Thoracic aorta (tissue), 2 donors: ENCODE results near the gene CLDN22. TPM values are rescaled to one million over a fixed set of nuclear protein-coding genes. Genes with fewer than 3 reads are reported as not detected.

ENCODE experiments used
- ATAC-seq: fragments of 150-250 bp; one replicate; pipeline ENCODE4 v1.8.0; 2017; ENCODE audit warnings: low read depth; ENCODE audit not compliant: insufficient number of reproducible peaks, low FRiP score
- DNase-seq: peaks from one replicate; pipeline ENCODE4 v3.0.0-alpha.2; 2020; ENCODE audit warnings: low spot score
- H3K27ac ChIP-seq, 2 donors: fragments of 200-600 bp; sonication (generic); 1 replicate in 1 of 2; 2 replicates in 1 of 2; pipeline ENCODE4 v1.5.1; 2016; ENCODE audit warnings: mild to moderate bottlenecking in 2 of 2, moderate library complexity in 2 of 2
- H3K27me3 ChIP-seq: fragments of 200-600 bp; sonication (generic); replicated peaks from 2 replicates; pipeline ENCODE4 v1.6.0; 2016; ENCODE audit warnings: mild to moderate bottlenecking; ENCODE audit not compliant: insufficient read depth
- H3K36me3 ChIP-seq: fragments of 200-600 bp; sonication (generic); one replicate; pipeline ENCODE4 v1.5.1; 2016
- H3K4me1 ChIP-seq, 2 donors: fragments of 200-600 bp; sonication (generic); 1 replicate in 1 of 2; 2 replicates in 1 of 2; pipeline versions ENCODE4 v1.5.1 to v1.6.0; 2016; ENCODE audit warnings: low read depth in 2 of 2, mild to moderate bottlenecking in 1 of 2; ENCODE audit not compliant: control insufficient read depth in 1 of 2
- H3K4me3 ChIP-seq: fragments of 200-600 bp; sonication (generic); 2 replicates; pipeline ENCODE4 v1.5.1; 2016; ENCODE audit warnings: mild to moderate bottlenecking
- H3K9me3 ChIP-seq: fragments of 200-600 bp; sonication (generic); 2 replicates; pipeline ENCODE4 v1.5.1; 2016
- total RNA-seq, 2 donors: library from RNA; depleted of rRNA; stranded (reverse); fragments of >200 nt; gene quantifications; one replicate each; pipeline versions ENCODE4 v1.1.0 to v1.2.3, GENCODE V29; 2016
- TF ChIP-seq, protein P1 (sequence below): fragments of 200-600 bp; sonication (generic); IDR thresholded peaks from one replicate; pipeline ENCODE4 v1.5.1; 2019; ENCODE audit warnings: antibody characterized with exemption

CLDN22 gene
- total RNA-seq, 2 donors from 2014 or later, result not detected

GRCh38 chr4:183321516-183321915 lies 1.4 kb upstream of the CLDN22 start:
- H3K27ac ChIP-seq, result no peak overlapping the region
- no peaks in the 10 kb centered on the region for H3K4me1 ChIP-seq
- no peaks in the 10 kb centered on the region for H3K36me3 ChIP-seq
- H3K9me3 ChIP-seq, result no peaks in the 10 kb centered on the region
- no peak overlapping the region for H3K4me3 ChIP-seq
- no peaks in the 10 kb centered on the region for H3K27me3 ChIP-seq
- TF ChIP-seq, protein P1, sequence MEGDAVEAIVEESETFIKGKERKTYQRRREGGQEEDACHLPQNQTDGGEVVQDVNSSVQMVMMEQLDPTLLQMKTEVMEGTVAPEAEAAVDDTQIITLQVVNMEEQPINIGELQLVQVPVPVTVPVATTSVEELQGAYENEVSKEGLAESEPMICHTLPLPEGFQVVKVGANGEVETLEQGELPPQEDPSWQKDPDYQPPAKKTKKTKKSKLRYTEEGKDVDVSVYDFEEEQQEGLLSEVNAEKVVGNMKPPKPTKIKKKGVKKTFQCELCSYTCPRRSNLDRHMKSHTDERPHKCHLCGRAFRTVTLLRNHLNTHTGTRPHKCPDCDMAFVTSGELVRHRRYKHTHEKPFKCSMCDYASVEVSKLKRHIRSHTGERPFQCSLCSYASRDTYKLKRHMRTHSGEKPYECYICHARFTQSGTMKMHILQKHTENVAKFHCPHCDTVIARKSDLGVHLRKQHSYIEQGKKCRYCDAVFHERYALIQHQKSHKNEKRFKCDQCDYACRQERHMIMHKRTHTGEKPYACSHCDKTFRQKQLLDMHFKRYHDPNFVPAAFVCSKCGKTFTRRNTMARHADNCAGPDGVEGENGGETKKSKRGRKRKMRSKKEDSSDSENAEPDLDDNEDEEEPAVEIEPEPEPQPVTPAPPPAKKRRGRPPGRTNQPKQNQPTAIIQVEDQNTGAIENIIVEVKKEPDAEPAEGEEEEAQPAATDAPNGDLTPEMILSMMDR, result no peak
- ATAC-seq (no peak), DNase-seq (no peak)

GRCh38 chr4:183321079-183321478 lies 1.0 kb upstream of the CLDN22 start:
- H3K27me3 ChIP-seq, result no peaks in the 10 kb centered on the region

GRCh38 chr4:183318656-183319055 lies 1.4 kb downstream of the CLDN22 start:
- H3K4me1 ChIP-seq, result no peaks in the 10 kb centered on the region
- H3K4me3 ChIP-seq, result no peak overlapping the region
- no peaks in the 10 kb centered on the region for H3K9me3 ChIP-seq
- no peak overlapping the region for H3K27ac ChIP-seq
- no peak for DNase-seq
- TF ChIP-seq, protein P1, result no peak
- H3K36me3 ChIP-seq, result peaks cover 14% of the 10 kb centered on the region
- no peak for ATAC-seq
- no peaks in the 10 kb centered on the region for H3K27me3 ChIP-seq

More at GRCh38 chr4:183321079-183321478, 1.0 kb upstream of the CLDN22 start:
- Histone ChIP-seq H3K4me1 (no peaks in the 10 kb centered on the region), H3K4me3 (no peak overlapping the region), H3K9me3 (no peaks in the 10 kb centered on the region), H3K27ac (no peak overlapping the region), H3K36me3 (no peaks in the 10 kb centered on the region)
- no peak for ATAC-seq
- DNase-seq, result no peak
- TF ChIP-seq, protein P1, result no peak

GRCh38 chr4:183314806-183315205 lies 5.3 kb downstream of the CLDN22 start:
- H3K36me3 ChIP-seq, result peaks cover 24% of the 10 kb centered on the region
- ATAC-seq, result no peak

GRCh38 chr4:183314336-183314735 lies 5.7 kb downstream of the CLDN22 start:
- TF ChIP-seq, protein P1, result no peak
- DNase-seq, result no peak
- Histone ChIP-seq H3K36me3 (peaks cover 24% of the 10 kb centered on the region), H3K27me3 (no peaks in the 10 kb centered on the region), H3K27ac (no peak overlapping the region), H3K9me3 (no peaks in the 10 kb centered on the region), H3K4me3 (no peak overlapping the region), H3K4me1 (no peaks in the 10 kb centered on the region)
- ATAC-seq, result no peak

More at GRCh38 chr4:183314806-183315205, 5.3 kb downstream of the CLDN22 start:
- Histone ChIP-seq H3K4me3 (no peak overlapping the region), H3K9me3 (no peaks in the 10 kb centered on the region), H3K27ac (no peak overlapping the region), H3K4me1 (no peaks in the 10 kb centered on the region), H3K27me3 (no peaks in the 10 kb centered on the region)
- TF ChIP-seq, protein P1, result no peak
- no peak for DNase-seq
